Colonic mucosa (tissue), 4 donors: ENCODE data around the gene NMNAT1. TPM values are rescaled to one million over a fixed set of nuclear protein-coding genes. Genes with fewer than 3 reads are reported as not detected.

Source experiments
- DNase-seq: peaks from one replicate; pipeline ENCODE4 v3.0.0-alpha.2; 2020
- H3K27ac ChIP-seq: fragments of 200-600 bp; one replicate; pipeline ENCODE4 v1.8.0; 2021
- H3K27me3 ChIP-seq: fragments of 200-600 bp; one replicate; pipeline ENCODE4 v1.8.0; 2021
- H3K36me3 ChIP-seq: fragments of 200-600 bp; one replicate; pipeline ENCODE4 v1.8.0; 2021
- H3K4me1 ChIP-seq: fragments of 200-600 bp; one replicate; pipeline ENCODE4 v1.8.0; 2021; ENCODE audit warnings: mild to moderate bottlenecking
- H3K4me3 ChIP-seq: fragments of 200-600 bp; one replicate; pipeline ENCODE4 v1.8.0; 2021
- H3K9ac ChIP-seq, 2 donors: one replicate each; pipeline ENCODE4 v1.7.0; 2013; ENCODE audit warnings: control low read depth in 2 of 2, low read depth in 2 of 2, low read length in 2 of 2
- H3K9me3 ChIP-seq: fragments of 200-600 bp; one replicate; pipeline ENCODE4 v1.8.0; 2021
- intact Hi-C: fragments of 100-400 bp; cut with DNase I; formaldehyde crosslinking; loops from one replicate; pipeline ENCODE4 v1.14.1; 2022
- total RNA-seq, 2 donors: library from RNA; stranded (reverse); fragmentation: NEBNext Ultra II Directional in 1 of 2; extraction: Animal tissue kit (Norgen Biotek cat#: 25700) in 1 of 2; gene quantifications; one replicate each; pipeline ENCODE4 v1.2.1, GENCODE V29; 2021
- TF ChIP-seq, protein P1 (sequence below): fragments of 200-600 bp; IDR thresholded peaks from one replicate; pipeline ENCODE4 v1.8.0; 2022; ENCODE audit warnings: antibody characterized with exemption, mild to moderate bottlenecking
- donor health status: healthy.
- donor health status: DM: no; HTN: no; CAD: no.
- donor health status: DM: no; HTN: no; CAD: no.

The NMNAT1 gene
- total RNA-seq, 2 donors from 2014 or later, result 18.8 to 25.4 TPM

DNA sequence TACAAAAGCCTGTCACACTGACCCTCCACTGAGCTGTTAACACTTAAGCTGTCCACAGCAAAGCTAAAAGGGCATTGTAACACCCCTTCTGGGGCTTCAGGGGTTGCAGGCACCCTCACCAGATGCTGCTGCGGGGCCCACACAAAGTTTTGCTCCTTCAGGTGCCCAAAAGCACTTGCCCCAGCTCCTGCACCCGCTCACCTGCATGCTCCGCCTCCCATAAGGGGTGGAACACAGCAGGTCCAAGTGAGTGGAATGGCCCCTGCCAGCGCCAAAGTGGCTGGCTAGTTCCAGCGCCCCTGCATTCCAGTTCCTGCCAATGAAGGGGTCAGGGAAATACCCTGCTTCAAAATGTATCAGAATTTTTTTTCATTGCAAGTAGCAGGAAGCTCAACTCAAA lies 46.5 kb downstream of the NMNAT1 start:
- Histone ChIP-seq H3K9me3 (no peaks in the 10 kb centered on the region), H3K36me3 (no peaks in the 10 kb centered on the region), H3K4me3 (no peak overlapping the region), H3K27me3 (no peaks in the 10 kb centered on the region), H3K27ac (no peak overlapping the region), H3K4me1 (no peaks in the 10 kb centered on the region), H3K9ac (no peak overlapping the region)
- intact Hi-C loops, result no loop called here
- no peak for DNase-seq
- TF ChIP-seq, protein P1, sequence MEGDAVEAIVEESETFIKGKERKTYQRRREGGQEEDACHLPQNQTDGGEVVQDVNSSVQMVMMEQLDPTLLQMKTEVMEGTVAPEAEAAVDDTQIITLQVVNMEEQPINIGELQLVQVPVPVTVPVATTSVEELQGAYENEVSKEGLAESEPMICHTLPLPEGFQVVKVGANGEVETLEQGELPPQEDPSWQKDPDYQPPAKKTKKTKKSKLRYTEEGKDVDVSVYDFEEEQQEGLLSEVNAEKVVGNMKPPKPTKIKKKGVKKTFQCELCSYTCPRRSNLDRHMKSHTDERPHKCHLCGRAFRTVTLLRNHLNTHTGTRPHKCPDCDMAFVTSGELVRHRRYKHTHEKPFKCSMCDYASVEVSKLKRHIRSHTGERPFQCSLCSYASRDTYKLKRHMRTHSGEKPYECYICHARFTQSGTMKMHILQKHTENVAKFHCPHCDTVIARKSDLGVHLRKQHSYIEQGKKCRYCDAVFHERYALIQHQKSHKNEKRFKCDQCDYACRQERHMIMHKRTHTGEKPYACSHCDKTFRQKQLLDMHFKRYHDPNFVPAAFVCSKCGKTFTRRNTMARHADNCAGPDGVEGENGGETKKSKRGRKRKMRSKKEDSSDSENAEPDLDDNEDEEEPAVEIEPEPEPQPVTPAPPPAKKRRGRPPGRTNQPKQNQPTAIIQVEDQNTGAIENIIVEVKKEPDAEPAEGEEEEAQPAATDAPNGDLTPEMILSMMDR, result no peak

DNA sequence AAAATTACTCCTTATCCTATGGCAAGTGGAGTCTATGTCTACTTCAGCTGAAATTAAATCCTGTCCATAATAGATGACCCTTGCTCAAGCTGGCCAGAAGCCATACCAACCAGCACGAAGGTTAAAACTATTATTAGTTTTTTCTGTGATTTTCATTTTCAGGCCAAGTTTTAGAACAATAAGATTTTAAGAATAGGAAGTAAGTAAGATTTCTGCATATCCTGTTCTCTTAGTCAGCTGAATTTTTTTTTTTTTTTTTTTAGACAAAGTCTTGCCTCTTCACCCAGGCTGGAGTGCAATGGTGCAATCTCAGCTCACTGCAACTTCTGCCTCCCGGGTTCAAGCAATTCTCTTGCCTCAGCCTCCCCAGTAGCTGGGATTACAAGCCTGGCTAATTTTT lies 47.7 kb downstream of the NMNAT1 start:
- no peak overlapping the region for H3K9ac ChIP-seq
- no peak for DNase-seq
- no peaks in the 10 kb centered on the region for H3K27me3 ChIP-seq
- H3K4me1 ChIP-seq, result no peaks in the 10 kb centered on the region
- no peak overlapping the region for H3K4me3 ChIP-seq
- H3K9me3 ChIP-seq, result no peaks in the 10 kb centered on the region
- intact Hi-C loops, result no loop called here
- TF ChIP-seq, protein P1, result no peak
- H3K27ac ChIP-seq, result no peak overlapping the region
- H3K36me3 ChIP-seq, result no peaks in the 10 kb centered on the region

DNA sequence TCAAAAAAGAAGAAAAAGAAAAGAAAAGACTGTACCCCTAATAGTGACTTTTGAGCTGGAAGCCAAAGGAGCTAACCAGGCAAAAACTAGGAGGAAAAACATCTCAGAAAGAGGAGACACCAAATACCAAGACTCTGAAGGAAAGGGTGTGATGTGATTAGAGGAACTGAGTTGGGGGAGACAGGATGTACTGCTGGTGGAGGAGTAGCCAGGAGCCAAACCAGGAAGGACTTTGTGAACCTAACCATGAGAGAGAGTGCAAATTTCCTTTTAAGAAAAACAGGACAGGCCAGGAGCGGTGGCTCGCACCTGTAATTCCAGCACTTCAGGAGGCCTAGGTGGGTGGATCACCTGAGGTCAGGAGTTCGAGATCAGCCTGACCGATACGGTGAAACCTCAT lies 49.6 kb downstream of the NMNAT1 start:
- intact Hi-C loops, result no loop called here
- TF ChIP-seq, protein P1, result no peak
- no peaks in the 10 kb centered on the region for H3K4me1 ChIP-seq
- no peaks in the 10 kb centered on the region for H3K9me3 ChIP-seq
- DNase-seq, result no peak
- H3K27me3 ChIP-seq, result peaks cover 12% of the 10 kb centered on the region
- no peak overlapping the region for H3K9ac ChIP-seq
- no peak overlapping the region for H3K4me3 ChIP-seq
- H3K27ac ChIP-seq, result no peak overlapping the region
- no peaks in the 10 kb centered on the region for H3K36me3 ChIP-seq

DNA sequence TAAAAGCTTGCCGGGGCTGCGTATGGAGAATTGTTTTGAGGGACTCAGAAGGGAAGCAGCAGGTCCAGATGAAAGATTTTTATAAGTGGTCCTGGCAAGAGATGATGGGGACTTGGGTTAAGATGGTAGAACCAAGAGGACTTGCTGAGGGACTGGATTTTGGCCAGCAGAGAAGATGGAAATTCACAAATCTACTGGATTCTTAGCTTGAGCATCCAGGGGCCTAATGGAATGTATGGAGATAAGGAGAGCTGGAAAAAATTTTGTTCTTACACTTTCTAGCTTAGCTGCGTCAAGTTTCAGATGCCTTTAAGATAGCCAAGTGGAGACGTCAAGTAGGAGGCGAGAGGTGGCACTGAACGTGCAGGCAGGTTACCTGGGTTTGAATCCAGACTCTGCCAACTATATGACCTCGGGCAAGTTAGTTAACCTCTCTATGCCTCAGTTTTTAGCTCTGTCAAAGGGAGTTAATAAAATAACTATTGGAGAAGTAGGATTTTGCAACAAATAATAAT lies 50.3 kb downstream of the NMNAT1 start:
- Histone ChIP-seq H3K27me3 (peaks cover 19% of the 10 kb centered on the region), H3K4me1 (no peaks in the 10 kb centered on the region), H3K9me3 (no peaks in the 10 kb centered on the region), H3K9ac (no peak overlapping the region), H3K4me3 (no peak overlapping the region), H3K27ac (no peak overlapping the region), H3K36me3 (no peaks in the 10 kb centered on the region)
- intact Hi-C loops, result no loop called here
- no peak for DNase-seq
- TF ChIP-seq, protein P1, result no peak

DNA sequence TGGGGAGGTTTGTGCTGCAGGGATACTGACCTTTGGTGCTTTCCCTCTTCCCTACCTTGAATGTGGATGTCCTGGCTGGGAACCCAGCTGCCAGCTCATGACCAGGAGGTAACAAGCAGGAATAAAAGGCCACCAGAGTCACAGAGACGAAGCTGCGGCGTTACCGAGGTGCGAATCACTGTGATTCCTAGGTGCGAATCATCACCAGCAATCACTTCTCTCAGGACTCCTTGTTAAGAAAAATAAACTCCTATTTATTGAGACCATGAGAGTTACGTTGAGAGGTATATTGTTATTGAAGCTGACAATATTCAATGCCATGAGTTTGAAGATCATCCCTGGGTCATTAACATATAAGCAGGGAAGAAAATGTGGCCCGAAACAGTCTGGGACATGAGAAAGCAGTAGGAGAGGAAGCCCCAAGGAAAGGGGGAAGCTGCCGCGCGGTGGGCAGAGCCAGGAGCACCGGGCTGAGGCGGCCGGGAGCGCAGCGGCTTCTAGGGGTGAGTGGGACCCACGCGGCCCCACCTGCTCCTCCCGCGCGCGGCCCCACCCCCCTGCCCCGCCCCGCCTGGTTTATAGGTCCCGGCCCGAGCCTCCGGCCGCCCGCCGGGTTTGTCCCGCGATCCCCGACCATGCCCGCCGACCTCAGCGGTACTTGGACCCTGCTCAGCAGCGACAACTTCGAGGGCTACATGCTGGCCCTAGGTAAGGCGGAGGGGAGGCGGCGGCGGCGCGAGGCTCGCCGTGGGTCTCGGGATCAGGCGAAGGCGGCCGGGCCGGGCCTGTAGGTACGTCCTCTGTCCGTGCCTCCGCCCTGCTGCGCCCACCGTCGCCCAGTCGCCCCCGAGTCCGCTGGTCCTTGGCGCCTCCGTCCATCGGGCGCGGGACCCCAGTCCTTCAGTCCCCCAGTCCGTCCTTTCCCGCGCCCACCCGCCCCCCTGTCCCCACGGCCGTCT lies 53.6 kb downstream of the NMNAT1 start, which contains the start of gene RBP7:
Gene RBP7 (plus strand): TSS at position 605 of the 959 bp plus-strand sequence. CDS start 31 bp downstream, at position 636.
- Histone ChIP-seq H3K4me1 (no peaks in the 10 kb centered on the region), H3K27me3 (peaks cover 22% of the 10 kb centered on the region), H3K27ac (no peak within 1 kb of the TSS), H3K36me3 (no peaks in the 10 kb centered on the region), H3K4me3 (peak within 1 kb of the TSS; percentile 51), H3K9ac (peak within 1 kb of the TSS in 1 of 2 donors; percentile 50), H3K9me3 (no peaks in the 10 kb centered on the region)
- TF ChIP-seq, protein P1, result no peak
- peak; percentile 26 for DNase-seq
- intact Hi-C loops, result no loop called here
